ENCODE measurements around the gene MPO.
A peak's percentile ranks its signal among the peaks of the same experiment; 100 is the strongest.

The MPO gene

DNA sequence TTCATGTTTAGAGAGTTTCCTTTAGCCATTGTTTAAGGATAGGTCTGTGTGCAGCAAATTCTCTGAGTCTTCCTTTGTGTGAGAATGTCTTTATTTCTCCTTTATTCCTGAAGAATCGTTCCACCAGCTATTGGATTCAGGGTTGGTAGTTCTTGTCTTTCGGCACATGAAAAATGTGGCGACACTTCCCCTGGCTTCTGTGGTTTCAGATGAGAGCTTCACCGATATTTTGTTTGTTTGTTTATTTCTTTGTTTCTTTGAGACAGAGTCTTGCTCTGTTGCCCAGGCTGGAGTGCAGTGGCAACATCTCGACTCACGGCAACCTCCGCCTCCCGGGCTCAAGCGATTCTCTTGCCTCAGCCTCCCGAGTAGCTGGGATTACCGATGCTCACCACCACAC is 18.6 kb downstream of the MPO start:
- no peak for DNase-seq

DNA sequence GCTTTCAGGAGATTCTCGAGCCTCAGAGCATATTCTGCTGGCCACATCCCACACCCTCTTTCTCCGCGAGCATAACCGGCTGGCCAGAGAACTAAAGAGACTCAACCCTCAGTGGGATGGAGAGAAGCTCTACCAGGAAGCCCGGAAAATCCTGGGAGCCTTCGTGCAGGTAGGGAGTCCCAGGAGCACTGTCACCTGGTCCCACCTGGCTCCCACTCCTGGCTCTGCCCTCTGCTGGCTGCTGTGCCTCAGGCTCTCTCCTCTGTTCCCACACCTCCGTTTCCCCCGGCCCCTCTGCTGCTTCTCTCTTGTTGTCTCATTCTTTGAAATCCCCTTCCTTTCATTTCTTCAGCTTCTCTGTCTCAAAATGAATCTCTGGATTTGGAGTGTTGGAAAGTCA is 25.9 kb downstream of the MPO start:
- DNase-seq, result peak in 1 of 2 experiments; percentile 3

DNA sequence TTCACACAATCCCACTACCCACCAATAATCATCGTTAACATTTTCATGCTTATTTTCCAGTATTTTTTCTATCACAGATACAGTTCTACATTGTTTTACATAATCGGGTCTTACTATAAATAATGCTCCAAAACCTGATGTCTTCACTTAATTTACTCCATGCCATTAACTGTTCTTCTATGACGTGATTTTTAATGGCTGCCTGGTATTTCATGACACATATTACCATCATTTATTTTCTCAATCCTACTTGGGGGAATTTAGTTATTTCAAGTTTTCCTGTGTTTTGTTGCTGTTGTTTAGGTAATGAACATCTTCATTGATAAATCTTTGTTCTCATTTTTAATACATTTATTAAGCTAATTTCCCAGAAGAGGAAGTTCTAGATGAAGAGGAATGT is 27.7 kb downstream of the MPO start:
- no peak for DNase-seq

DNA sequence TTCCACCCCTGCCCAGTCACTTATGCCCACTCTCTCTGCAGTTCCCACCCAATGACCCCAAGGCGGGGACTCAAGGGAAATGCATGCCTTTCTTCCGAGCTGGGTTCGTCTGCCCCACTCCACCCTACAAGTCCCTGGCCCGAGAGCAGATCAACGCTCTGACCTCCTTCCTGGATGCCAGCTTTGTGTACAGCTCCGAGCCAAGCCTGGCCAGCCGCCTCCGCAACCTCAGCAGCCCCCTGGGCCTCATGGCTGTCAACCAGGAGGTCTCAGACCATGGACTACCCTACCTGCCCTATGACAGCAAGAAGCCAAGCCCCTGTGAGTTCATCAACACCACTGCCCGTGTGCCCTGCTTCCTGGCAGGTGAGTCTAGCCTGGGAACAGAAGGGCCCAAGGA is 28.6 kb downstream of the MPO start:
- DNase-seq, result no peak

DNA sequence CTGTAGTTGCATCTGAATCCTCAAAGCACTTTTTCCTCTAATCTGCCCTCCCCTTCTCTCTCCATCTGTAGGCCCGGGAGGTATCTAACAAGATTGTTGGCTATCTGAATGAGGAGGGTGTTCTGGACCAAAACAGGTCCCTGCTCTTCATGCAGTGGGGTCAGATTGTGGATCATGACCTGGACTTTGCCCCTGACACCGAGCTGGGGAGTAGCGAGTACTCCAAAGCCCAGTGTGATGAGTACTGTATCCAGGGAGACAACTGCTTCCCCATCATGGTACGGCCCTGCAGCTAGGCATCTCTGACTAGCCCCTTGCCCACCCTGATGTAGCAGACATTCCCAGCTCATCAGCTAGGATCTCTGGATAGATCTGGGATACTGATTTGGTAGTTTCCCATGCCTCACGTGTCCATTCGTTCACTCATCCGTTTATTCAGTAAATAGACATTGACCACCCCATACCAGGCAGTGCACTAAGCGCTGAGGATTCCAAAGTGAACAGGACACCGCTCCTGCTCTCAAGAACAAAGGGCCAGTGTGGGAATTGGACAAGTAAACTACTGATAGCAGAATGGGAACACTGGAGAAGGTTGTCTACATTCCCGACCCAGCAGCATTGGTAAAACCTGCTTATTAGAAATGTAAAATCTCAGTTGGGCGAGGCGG is 30.3 kb downstream of the MPO start:
- DNase-seq, result no peak

DNA sequence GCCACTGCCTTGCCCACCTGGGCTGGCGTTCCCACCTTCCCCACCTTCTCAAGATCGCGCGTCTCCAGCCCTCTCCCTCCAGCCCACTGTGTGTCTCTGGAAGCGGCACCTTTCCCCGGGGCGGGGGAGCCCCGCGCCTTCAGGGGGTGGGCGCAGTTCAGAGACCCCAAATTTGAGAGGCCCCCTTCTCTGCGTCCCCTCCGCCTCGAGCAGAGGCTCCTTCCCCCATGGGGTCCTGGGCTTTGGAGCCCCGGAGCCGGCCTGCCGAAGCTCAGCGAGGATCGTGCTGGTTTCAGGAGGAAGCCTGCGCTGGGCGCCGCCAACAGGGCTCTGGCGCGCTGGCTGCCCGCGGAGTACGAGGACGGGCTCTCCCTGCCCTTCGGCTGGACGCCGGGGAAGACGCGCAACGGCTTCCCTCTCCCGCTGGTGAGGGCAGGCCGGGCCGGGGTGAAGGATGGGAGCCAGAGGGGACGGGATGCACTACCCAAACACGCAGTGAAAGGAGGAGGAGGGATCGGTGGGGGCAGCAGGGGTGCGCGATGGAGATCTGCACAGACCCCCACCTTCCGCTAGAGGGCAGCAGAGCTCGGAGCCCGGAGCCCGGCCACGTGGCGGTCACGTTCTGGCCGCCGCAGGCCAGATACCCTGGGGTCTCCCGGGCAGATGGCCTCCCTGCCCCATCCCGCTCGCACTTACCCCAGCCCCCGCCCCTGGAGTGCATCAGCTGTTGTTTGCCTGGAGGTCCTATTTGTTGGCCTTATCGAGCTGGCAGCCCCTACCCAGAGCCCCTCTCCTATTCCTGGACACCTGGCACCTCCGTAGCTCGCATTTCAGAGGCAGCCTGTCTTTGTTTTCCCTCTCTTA is 31.2 kb downstream of the MPO start:
- peak; percentile 53 to 75 for DNase-seq

DNA sequence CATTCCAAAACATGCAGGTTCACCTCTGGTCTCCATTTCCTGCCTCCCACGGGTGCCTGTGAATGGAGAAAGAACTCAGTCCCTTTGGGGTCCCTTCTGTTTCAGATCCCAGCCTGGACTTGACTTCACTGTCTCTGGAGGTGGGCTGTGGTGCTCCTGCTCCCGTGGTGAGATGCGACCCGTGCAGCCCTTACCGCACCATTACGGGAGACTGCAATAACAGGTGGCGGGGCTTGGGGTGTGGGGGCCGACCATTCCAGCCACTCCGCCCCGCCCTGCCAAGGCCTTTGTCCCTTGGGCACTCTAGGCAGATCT is 31.8 kb downstream of the MPO start:
- DNase-seq, result no peak

DNA sequence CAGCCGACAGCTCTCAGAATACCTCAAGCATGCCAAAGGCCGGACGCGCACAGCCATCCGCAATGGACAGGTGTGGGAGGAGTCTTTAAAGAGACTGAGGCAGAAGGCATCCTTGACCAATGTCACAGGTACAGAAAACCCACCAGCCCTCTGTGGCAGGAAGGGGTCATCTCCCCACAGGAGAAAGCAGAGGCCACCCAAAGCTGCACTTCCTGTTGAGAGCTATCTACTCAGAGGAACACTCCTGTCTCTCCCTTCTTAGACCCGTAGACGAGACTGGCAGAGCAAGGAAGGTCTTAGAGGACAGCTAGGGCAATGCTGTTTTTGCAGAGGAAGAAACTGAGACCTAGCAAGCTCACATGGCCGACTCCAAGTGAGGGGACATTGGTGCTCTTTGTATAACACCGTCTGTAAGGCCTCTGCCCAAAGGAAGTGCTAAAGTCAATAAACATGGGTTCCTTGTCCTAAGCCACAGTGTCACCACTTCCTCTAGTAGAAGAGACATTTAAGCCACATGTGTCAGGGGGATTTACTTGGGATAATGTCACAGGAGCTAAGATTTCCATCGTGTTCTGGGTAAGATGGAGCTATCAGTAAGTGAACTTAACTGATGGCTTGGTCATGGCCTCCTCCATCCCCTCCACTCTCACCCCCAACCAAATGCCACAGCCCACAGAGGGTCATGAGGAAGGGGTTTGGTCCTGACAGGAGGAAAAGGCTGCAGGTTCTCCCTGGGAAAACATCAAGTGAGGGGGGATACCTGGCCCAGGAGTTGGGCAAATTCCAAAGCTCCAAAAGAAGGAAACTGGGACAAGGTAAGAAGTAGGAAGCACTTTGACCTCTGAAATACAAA is 33.0 kb downstream of the MPO start:
- DNase-seq, result no peak

DNA sequence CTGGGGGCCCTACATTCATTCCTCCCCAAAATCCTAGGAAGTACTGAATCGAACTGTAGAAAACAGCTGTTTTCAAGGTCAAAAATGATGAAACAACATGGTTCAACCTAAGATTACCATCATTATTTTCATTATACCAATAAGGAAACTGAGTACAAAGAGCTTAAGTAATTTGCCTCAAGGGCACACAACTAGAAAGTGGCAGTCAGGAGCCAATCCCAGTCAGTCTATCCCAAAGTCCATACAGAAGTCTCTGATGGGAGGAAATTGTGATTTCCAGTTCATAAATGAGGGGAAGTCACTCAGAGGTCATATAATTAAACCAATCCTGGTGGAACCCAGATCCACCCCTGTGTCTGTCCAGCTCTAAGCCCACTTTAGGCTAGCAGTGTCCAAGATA is 34.0 kb downstream of the MPO start:
- no peak for DNase-seq

DNA sequence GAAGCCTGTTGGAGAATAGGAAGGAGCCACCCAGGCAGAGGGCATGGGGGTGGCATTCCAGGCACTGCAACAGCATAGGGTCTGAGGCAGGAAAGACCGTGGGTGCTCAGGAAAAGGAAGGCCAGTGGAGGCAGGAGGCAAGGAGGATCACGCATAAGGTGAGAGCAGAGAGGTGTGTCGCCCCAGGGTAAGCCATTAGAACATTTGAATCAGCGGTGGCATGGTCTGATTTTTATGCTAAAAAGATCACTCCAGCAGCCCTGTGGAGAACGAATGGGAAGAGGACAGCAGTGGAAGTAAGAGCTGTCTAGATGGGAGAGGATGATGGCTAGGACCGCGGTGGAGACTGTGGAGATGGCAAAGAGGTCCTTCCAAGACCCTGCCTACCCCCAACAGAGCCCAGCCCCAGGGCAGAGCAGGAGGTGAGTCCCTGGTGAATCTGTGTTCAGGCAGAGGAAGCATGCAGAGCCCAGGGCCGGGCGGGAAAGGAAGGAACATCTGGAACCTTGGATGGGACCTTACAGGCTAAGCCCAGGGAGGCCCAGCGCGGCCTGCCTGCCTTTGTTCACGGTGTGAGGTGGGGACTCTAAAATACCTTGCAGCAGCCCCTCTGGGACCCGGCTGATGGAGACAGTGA is 34.5 kb downstream of the MPO start:
- DNase-seq, result no peak

DNA sequence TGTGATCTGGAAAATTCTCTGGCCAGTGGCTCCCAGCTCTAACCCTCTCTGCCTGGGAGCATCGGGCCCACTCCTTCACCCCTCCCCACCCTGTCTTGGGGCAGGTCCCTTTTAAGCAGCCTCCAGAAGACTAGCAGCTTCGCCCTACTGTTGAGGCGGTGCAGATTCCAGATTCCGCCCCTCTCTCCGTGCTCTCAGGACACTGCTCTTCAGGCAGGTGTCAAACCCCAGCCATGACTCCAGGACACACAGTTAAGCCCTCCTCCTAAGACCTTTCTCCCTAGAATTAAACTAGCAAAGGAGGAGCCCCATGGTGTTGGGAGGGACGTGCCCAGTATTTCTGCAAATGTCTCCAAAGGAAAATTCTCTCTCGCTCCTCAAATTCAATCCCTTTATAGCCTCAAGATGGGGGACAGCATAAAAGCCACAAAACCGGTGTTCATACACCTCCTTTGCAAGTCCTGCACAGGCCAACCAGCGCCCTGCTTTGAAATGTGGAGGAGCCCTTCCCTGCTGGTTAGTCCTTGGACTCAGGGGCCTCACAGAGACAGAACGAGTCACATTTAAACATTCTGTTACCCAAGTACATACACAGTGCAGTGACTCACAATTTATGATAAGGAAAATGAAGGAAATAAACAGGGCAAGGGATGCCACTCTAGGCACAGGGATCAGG is 35.2 kb downstream of the MPO start:
- DNase-seq, result no peak

DNA sequence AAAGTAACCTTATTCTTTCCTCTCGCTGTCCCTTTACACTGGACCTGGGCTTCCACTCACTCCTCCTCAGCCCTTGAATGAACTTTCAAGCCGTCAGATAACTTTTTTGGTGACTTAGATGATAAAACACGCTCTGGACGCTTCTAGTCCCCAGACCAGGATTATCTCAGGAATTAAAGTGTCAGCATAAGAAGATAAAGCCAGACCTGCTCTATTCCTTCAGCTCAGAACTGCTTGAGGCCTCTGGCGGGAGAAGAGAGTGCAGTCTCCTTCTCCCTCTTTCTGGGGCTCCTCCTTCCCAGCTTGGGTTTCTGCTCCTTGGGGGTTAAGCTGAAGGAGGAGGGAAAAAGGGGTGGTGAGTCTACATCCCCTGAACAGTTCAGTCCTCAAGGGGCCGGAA is 35.8 kb downstream of the MPO start:
- DNase-seq, result no peak

DNA sequence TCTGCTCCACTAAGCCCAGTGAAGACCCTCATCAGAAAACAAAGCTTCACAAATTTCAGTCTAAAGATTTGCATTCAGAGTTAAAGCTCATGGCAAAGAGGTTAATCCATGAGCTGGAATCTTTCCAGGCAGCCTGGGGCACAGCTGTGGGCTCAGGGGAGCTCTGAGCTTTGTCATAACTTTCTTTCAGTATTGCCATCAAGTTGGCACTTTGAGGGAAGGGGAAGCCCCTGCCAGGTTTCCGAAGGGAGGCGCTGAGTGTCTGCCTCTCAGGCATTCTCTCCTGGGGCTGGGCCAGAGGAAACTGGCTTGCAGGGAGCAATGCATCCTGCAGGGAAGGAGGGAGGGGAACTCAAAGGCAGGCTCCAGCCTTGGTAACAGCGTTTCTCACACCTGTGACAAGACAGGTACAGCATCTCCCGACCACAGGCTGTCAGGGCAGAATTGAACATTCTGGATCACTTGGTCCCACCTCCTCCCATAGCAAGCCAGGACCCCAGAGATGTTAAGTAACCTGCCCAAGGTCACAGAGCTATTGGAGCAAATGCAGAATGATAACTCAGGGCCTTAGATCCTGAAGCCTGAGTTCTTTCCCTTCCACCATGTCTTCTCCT is 38.5 kb downstream of the MPO start:
- no peak for DNase-seq

DNA sequence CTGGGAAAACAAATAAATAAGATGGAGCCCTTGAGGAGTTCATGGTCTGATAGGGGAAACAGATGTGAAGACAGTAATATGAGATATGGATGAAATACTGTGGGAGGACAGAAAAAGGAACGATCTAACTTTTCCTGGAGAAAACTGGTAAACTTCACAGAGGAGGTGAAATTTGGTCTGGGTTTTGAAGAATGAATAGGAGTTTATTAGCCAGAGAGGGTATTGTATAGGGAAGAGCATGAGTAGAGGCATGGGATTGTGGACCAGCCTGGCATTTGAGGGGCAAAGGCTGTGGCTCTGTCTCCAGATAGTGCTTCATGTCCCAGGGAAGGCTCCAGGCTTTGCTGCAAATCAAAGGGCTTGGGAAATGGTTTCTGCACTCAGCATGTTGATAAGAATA is 40.7 kb downstream of the MPO start:
- DNase-seq, result no peak

DNA sequence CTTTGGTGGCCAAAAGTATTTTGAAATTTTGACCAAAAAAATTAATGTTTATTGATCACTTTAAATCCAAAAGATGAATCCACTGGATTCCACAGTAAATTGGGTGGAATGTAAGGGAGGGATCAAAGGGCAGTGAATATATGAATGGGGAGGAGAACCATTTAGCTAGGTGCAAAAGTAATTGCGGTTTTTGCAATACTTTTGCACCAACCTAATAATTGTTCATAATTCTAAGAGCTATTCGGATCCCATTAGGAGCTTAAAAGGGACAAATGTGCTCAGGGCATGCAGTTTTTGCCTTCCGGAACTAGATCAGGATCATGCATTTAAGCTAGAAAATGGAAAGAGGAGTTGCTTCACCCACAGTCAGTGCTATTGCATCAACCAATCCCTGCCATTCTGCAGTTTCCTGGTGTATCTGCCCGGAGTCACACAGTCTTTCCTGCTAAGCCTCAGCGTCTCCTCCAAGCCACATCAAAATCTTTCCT is 42.5 kb downstream of the MPO start, which contains the start of gene LPO:
TSS of gene LPO (plus strand) at position 438 of the 488 bp plus-strand sequence. CDS start 4,396 bp downstream, outside the sequence.
- DNase-seq, result no peak

DNA sequence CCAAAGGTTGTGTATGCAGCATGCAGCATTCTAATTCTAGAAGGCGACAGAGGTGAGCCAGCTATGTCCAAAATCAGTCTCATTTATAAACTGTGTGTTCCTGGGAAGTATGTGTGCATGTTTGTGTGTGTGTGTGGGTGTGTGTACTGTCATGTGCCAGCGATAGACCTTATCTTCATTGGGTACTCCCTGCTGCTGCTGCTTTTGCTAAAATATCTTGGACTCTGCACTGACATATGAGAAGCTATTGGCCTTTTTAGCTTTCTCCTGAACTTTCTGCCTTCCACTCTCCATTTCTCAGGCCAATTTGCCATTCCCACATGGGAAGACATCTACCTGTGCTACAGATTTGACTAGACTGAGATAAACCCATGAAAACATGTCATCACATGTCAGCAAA is 44.3 kb downstream of the MPO start:
- no peak for DNase-seq

DNA sequence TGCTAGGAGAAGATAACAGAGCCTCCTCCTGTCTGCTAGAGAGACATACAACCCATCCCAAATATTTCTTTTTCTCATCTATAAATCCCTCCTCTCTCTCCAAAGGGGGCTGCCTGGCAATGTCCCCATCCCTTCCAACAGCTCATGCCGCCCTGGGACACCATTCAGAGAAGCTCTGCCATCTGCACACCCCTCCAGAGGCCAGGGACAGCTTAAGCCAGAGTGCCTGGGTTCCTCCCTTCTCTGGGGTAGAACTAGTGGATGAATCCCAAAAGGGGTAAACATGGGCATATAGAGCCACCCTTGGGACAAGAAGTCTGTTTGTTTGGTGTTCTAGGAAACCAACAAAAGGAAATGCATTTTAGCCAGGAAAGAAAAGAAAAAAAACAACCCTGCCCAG is 44.9 kb downstream of the MPO start:
- DNase-seq, result no peak

DNA sequence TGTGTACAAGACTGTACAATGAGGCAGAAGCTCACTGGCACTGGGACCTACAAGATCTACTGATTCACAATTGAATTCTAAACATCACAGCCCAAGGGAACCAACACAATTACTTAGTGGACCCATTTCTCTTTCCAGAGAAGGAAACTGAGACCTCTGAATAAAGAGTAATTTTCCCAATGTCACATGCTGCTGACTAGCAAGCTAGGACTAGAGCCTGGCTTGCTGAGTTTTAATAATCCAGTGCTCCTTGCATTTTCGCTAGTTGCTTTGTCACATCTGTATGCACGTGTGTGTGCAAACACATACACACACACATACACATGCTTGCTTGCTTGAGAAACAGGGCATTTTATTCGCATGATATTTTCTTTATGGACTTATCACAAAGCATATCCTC is 46.2 kb downstream of the MPO start:
- no peak for DNase-seq

DNA sequence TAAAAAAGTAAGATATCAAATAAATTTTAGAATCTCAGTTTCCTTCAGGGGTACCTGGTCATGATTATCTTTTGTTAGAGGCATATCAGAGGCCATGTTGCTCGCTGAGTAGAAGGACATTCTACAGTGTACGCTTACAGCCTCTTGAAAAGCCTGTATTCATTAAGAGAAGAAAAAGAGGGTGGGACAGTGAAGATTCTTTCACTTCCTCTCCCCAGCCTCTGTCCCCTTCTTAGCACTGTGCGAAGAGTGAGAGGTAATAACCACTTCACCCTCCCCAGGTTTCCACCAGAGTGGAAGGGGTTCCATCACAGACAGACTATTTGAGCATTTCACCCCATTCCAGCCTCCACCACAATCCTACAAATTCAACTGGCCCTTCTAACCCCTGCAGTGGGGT is 47.2 kb downstream of the MPO start:
- no peak for DNase-seq

DNA sequence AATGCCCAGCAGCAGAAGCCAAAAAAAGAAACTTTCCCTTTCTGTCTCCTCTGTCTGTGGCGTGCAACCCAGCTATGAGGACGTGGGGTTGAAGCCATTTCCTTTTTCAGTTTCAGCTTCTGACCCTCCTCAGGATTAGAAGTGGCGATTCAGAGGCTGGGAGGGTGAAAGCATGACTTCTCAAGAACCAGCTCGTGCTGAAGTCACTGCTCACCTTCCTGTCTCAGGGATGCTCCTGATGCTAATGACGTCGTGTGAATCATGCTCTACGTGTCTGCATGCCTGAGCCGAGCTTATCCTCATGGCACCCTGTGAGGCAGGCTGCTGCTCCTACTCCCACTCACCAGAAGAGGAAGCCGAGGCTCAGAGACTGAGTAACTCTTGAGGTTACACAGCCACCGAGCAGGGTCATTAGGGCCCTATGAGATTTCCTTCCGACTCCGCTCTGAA is 48.0 kb downstream of the MPO start:
- DNase-seq, result no peak

DNA sequence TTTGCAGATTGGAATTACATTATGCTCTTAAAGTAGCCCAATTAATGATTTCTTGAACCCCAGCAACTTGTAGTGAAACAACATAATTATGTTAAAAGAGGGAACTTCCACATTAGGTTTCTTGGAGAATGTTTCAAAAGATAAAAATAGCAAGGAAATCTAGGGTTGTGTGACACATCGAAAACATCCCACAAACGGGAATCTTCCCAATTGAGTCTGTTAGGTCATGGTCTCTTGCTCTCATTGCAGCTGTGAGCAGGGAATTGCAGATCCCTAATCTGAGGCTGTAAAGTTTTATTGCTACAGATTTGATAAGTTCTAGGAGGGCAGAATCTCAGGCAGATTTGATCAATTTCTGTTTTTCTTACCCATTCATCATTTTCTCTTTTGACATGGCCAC is 49.1 kb downstream of the MPO start:
- no peak for DNase-seq

DNA sequence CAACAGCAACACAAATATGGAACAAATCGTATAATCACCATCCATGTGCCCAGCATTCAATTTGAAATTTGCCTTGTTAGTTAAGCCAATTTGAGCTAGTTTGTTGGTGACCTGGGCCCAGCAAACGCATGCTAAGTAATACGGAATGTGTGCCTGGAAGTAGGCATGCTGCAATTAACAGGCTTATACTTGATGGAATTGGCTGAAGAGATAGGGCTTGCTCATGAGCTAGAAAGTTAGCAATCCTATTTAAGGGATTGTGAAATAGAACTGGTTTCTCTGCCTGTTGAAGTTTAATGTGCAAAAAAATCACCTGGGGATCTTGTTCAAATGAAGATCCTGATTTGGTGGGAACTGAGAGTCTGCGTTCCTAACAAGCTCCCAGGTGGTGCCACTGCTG is 50.9 kb downstream of the MPO start:
- DNase-seq, result no peak
